Measurements from ENCODE around the gene PRSS16.

Gene PRSS16

GRCh38 chr6:27283279-27283678 is 35.8 kb downstream of the PRSS16 start:
- no peak for DNase-seq (ENCODE audit: low read depth in 2 of 2)

- DNase-seq (ENCODE audit: low read depth in 2 of 2): no peak
These were observed 38.6 kb downstream of the PRSS16 start for GRCh38 chr6:27286141-27286540.

- DNase-seq (ENCODE audit: low read depth in 2 of 2): no peak
These were observed 40.2 kb downstream of the PRSS16 start for GRCh38 chr6:27287751-27288135.

GRCh38 chr6:27288136-27289044 is 40.9 kb downstream of the PRSS16 start:
- no peak for DNase-seq (ENCODE audit: low read depth in 2 of 2)

- DNase-seq (ENCODE audit: low read depth in 2 of 2): no peak
These were observed 42.8 kb downstream of the PRSS16 start for GRCh38 chr6:27290065-27290849.

- no peak for DNase-seq (ENCODE audit: low read depth in 2 of 2)
These were observed 43.3 kb downstream of the PRSS16 start for GRCh38 chr6:27290850-27291208.

GRCh38 chr6:27293436-27294098 is 46.1 kb downstream of the PRSS16 start:
- no peak for DNase-seq (ENCODE audit: low read depth in 2 of 2)

GRCh38 chr6:27294409-27294808 is 46.9 kb downstream of the PRSS16 start:
- no peak for DNase-seq (ENCODE audit: low read depth in 2 of 2)

- peak; percentile 37 to 41 for DNase-seq (ENCODE audit: low read depth in 2 of 2)
These were observed 48.0 kb downstream of the PRSS16 start for GRCh38 chr6:27295301-27296079.

GRCh38 chr6:27296106-27296783 is 48.7 kb downstream of the PRSS16 start:
- no peak for DNase-seq (ENCODE audit: low read depth in 2 of 2)

- DNase-seq (ENCODE audit: low read depth in 2 of 2): no peak
These were observed 50.0 kb downstream of the PRSS16 start for GRCh38 chr6:27297484-27297856.

GRCh38 chr6:27297857-27298730 is 50.6 kb downstream of the PRSS16 start:
- DNase-seq (ENCODE audit: low read depth in 2 of 2): no peak

- no peak for DNase-seq (ENCODE audit: low read depth in 2 of 2)
These were observed 56.2 kb downstream of the PRSS16 start for GRCh38 chr6:27303613-27304272.
